DND-41 (cell line): Measurements from ENCODE around the gene MYO1D.

Experiments
- CTCF ChIP-seq: IDR thresholded peaks from 2 replicates; pipeline ENCODE4 v1.5.1; 2012; ENCODE audit warnings: borderline replicate concordance, low read length, moderate library complexity, mild to moderate bottlenecking; ENCODE audit not compliant: poor library complexity, severe bottlenecking; ENCODE audit errors: extremely low read depth
- EZH2 ChIP-seq: IDR thresholded peaks from 3 replicates; pipeline ENCODE4 v1.6.1; 2012; ENCODE audit warnings: borderline replicate concordance, low read depth, mild to moderate bottlenecking, moderate library complexity, low read length, inconsistent platforms; ENCODE audit not compliant: severe bottlenecking

GRCh38 chr17:32877164-32877764, 340 bp upstream of the MYO1D start:
- TF ChIP-seq CTCF = peak; percentile 23
- no peak for TF ChIP-seq EZH2
